Transverse colon (tissue), 4 donors: ENCODE data around the gene TRDN.

Experiments used
- CTCF ChIP-seq, 5 experiments: fragments of 200-600 bp in 3 of 5; fragments of 450-650 bp in 2 of 5; sonication (generic) in 3 of 5; IDR thresholded peaks; 1 replicate in 2 of 5; 2 replicates in 3 of 5; pipeline ENCODE4 v1.5.1; 2016 to 2017; ENCODE audit warnings: antibody characterized with exemption in 5 of 5, inconsistent platforms in 3 of 5, mild to moderate bottlenecking in 2 of 5, moderate library complexity in 1 of 5
- EP300 ChIP-seq: sonication (generic); formaldehyde crosslinking; IDR thresholded peaks from one replicate; pipeline ENCODE4 v1.6.1; 2017; ENCODE audit warnings: antibody characterized with exemption, low read depth
- POLR2A ChIP-seq: fragments of 450-650 bp; IDR thresholded peaks from one replicate; pipeline ENCODE4 v1.6.1; 2016; ENCODE audit warnings: antibody characterized with exemption, mild to moderate bottlenecking, moderate library complexity
- POLR2AphosphoS5 ChIP-seq, 3 donors: sonication (generic); formaldehyde crosslinking; IDR thresholded peaks; one replicate each; pipeline ENCODE4 v1.6.1; 2016; ENCODE audit warnings: antibody characterized with exemption in 3 of 3

GRCh38 chr6:123529058-123529457, 107.7 kb downstream of the TRDN start:
- no peak for TF ChIP-seq POLR2A
- no peak for TF ChIP-seq CTCF (IDR thresholded peaks at IDR 0.05)
- no peak for TF ChIP-seq POLR2AphosphoS5 (IDR thresholded peaks at IDR 0.05)
- TF ChIP-seq EP300, result no peak
